C1 segment of cervical spinal cord (tissue), 14 donors: ENCODE results near the gene NMNAT3.

Experiments used
- DNase-seq, 14 donors: peaks; one replicate each; lab custom pipeline; 2025; lab: John Stamatoyannopoulos, UW

NMNAT3 gene

GRCh38 chr3:139546772-139547171 lies 131.0 kb downstream of the NMNAT3 start:
- DNase-seq: no peak

GRCh38 chr3:139541532-139542288 lies 136.1 kb downstream of the NMNAT3 start:
- no peak for DNase-seq

GRCh38 chr3:139540651-139541531 lies 136.9 kb downstream of the NMNAT3 start:
- DNase-seq: peak in 10 of 14 donors; percentile 22 to 72 (median 46)

GRCh38 chr3:139538733-139539132 lies 139.0 kb downstream of the NMNAT3 start:
- peak in 10 of 14 donors; percentile 17 to 56 (median 30) for DNase-seq

GRCh38 chr3:139537795-139538621 lies 139.8 kb downstream of the NMNAT3 start:
- no peak for DNase-seq

GRCh38 chr3:139537361-139537760 lies 140.4 kb downstream of the NMNAT3 start:
- DNase-seq: no peak

- DNase-seq: peak in 8 of 14 donors; percentile 26 to 57 (median 31)
Measured at GRCh38 chr3:139534992-139535879, 142.5 kb downstream of the NMNAT3 start.

GRCh38 chr3:139534455-139534812 lies 143.3 kb downstream of the NMNAT3 start:
- peak in 3 of 14 donors; percentile 15 to 39 (median 28) for DNase-seq

- DNase-seq: peak in 10 of 14 donors; percentile 16 to 61 (median 37)
Measured at GRCh38 chr3:139533781-139534454, 143.9 kb downstream of the NMNAT3 start.

- peak in 10 of 14 donors; percentile 26 to 56 (median 38) for DNase-seq
Measured at GRCh38 chr3:139532976-139533375, 144.8 kb downstream of the NMNAT3 start.

GRCh38 chr3:139530717-139531116 lies 147.1 kb downstream of the NMNAT3 start:
- DNase-seq: no peak

- DNase-seq: no peak
Measured at GRCh38 chr3:139529662-139530061, 148.1 kb downstream of the NMNAT3 start.

GRCh38 chr3:139528924-139529323 lies 148.8 kb downstream of the NMNAT3 start:
- DNase-seq: no peak

- DNase-seq: no peak
Measured at GRCh38 chr3:139528281-139528680, 149.5 kb downstream of the NMNAT3 start.

- DNase-seq: no peak
Measured at GRCh38 chr3:139527265-139527664, 150.5 kb downstream of the NMNAT3 start.

GRCh38 chr3:139526146-139526545 lies 151.6 kb downstream of the NMNAT3 start:
- DNase-seq: no peak

- no peak for DNase-seq
Measured at GRCh38 chr3:139524841-139525636, 152.7 kb downstream of the NMNAT3 start.

- DNase-seq: no peak
Measured at GRCh38 chr3:139523718-139524117, 154.1 kb downstream of the NMNAT3 start.

GRCh38 chr3:139523166-139523565 lies 154.6 kb downstream of the NMNAT3 start:
- no peak for DNase-seq
